ENCODE measurements around the gene ABCC8. TPM values are rescaled to one million over a fixed set of nuclear protein-coding genes. Genes with fewer than 3 reads are reported as not detected.

The ABCC8 gene
- total and polyA plus RNA-seq, 2 donors (not counting 3 experiments of a cell fraction or from before 2014, with no cell fraction given), result not detected

- no peaks in the 10 kb centered on the region for H3K4me1 ChIP-seq (ENCODE audit: control insufficient read depth, extremely low read depth, insufficient read depth, low read length)
- dilution Hi-C loops (cut with MboI; ENCODE audit: extremely low pct_ligation_motif_present, low sequenced_read_pairs) (no loop called here), intact Hi-C loops (cut with micrococcal nuclease) (no loop called here)
- H3K79me2 ChIP-seq (ENCODE audit: control insufficient read depth, insufficient read depth, low read length), result no peaks in the 10 kb centered on the region
- POLR2A ChIA-PET, result no interaction called here
- TF ChIP-seq EZH2 (IDR thresholded peaks at IDR 0.05; ENCODE audit: borderline replicate concordance, low read depth, low read length, severe bottlenecking) (no peak), MAX (IDR thresholded peaks at IDR 0.05; ENCODE audit: insufficient read depth, insufficient read length) (no peak), JUN (IDR thresholded peaks at IDR 0.05; ENCODE audit: borderline replicate concordance, insufficient read depth, insufficient read length, low read depth) (no peak), CTCF (IDR thresholded peaks at IDR 0.05; ENCODE audit: extremely low read depth in 1 of 2, insufficient read depth in 1 of 2, low read depth in 1 of 2, low read length in 2 of 2) (no peak), GATA2 (IDR thresholded peaks at IDR 0.05; ENCODE audit: insufficient read depth, insufficient read length, low read depth, low read length) (no peak), FOS (IDR thresholded peaks at IDR 0.05; ENCODE audit: borderline replicate concordance, insufficient read depth, low read length) (no peak), POLR2AphosphoS5 (IDR thresholded peaks at IDR 0.05; ENCODE audit: insufficient read depth, low read depth, low read length) (no peak), POLR2A (IDR thresholded peaks at IDR 0.05; ENCODE audit: low read depth, low read length) (no peak), MYC (IDR thresholded peaks at IDR 0.05; ENCODE audit: low read depth, low read length) (no peak)
- no peaks in the 10 kb centered on the region for H3K9me1 ChIP-seq (replicated peaks; ENCODE audit: control insufficient read depth, extremely low read depth, insufficient read depth, low read length)
- FAIRE-seq (no peak), DNase-seq (ENCODE audit: low read depth, low spot score) (no peak)
- CTCF ChIA-PET, result interaction anchor here (1.1 to 3.3 kb wide), 3 partner anchors 16 to 128 kb away, joined by 3 to 17 read pairs (median 3); partner anchors contain the start of gene KCNJ11
- no peaks in the 10 kb centered on the region for H3K36me3 ChIP-seq (ENCODE audit: control insufficient read depth in 2 of 2, extremely low read depth in 1 of 2, insufficient read depth in 2 of 2, low read length in 2 of 2)
- H2AFZ ChIP-seq (ENCODE audit: low read depth, low read length), result no peak overlapping the region
- H3K27me3 ChIP-seq (ENCODE audit: control insufficient read depth in 2 of 2, insufficient read depth in 2 of 2, low read length in 2 of 2), result no peaks in the 10 kb centered on the region
- H3K4me2 ChIP-seq (ENCODE audit: insufficient read depth, low read length), result no peak overlapping the region
- H3K4me3 ChIP-seq (replicated peaks in 1 of 3; ENCODE audit: insufficient read depth in 1 of 3, low read depth in 1 of 3, low read length in 3 of 3), result no peak overlapping the region
- H4K20me1 ChIP-seq (replicated peaks; ENCODE audit: control insufficient read depth, extremely low read depth, insufficient read depth, low read length), result no peaks in the 10 kb centered on the region
- H3K9ac ChIP-seq (replicated peaks; ENCODE audit: extremely low read depth, insufficient read depth, low read length), result no peak overlapping the region
- no peak overlapping the region for H3K27ac ChIP-seq (ENCODE audit: insufficient read depth, low read depth, low read length)
- BruUV-seq (replicated peaks), result no TSS peak
- H3K9me3 ChIP-seq (replicated peaks; ENCODE audit: control insufficient read depth, insufficient read depth, low read length), result no peaks in the 10 kb centered on the region
These were observed 35.5 kb upstream of the ABCC8 start for GRCh38 chr11:17512101-17512500.

Measured in endothelial cell of umbilical vein (primary cell).